Thymus (tissue), 11 donors: ENCODE measurements around the gene SEC61B. TPM values are rescaled to one million over a fixed set of nuclear protein-coding genes. Genes with fewer than 3 reads are reported as not detected.
A peak's percentile ranks its signal among the peaks of the same experiment; 100 is the strongest.
"Not testable (repeated sequence)": the region's sequence is repeated elsewhere in the genome, so short reads cannot be mapped to it uniquely, and the experiment has no call there.

Experiments
- DNase-seq, 9 donors: peaks; one replicate each; pipeline ENCODE4 v3.0.0-alpha.2; 2013; ENCODE audit warnings: low spot score in 9 of 9, low read depth in 6 of 9, missing footprints in 1 of 9
- H3K27ac ChIP-seq, 2 donors: one replicate each; pipeline ENCODE4 v1.5.1; 2013; ENCODE audit warnings: control low read depth in 1 of 2, low read depth in 1 of 2, low read length in 1 of 2, mild to moderate bottlenecking in 1 of 2, moderate library complexity in 1 of 2
- H3K27me3 ChIP-seq, 2 donors: one replicate each; pipeline ENCODE4 v1.5.1; 2013; ENCODE audit warnings: low read length in 1 of 2; ENCODE audit not compliant: control insufficient read depth in 2 of 2, insufficient read depth in 1 of 2
- H3K36me3 ChIP-seq, 2 donors: one replicate each; pipeline ENCODE4 v1.5.1; 2013; ENCODE audit warnings: low read length in 1 of 2, mild to moderate bottlenecking in 1 of 2, moderate library complexity in 1 of 2; ENCODE audit not compliant: control insufficient read depth in 2 of 2, insufficient read depth in 2 of 2
- H3K4me1 ChIP-seq, 2 donors: one replicate each; pipeline ENCODE4 v1.5.1; 2013; ENCODE audit warnings: low read length in 2 of 2; ENCODE audit not compliant: control insufficient read depth in 2 of 2, insufficient read depth in 2 of 2
- H3K4me3 ChIP-seq, 2 donors: one replicate each; pipeline ENCODE4 v1.5.1; 2013; ENCODE audit warnings: low read length in 2 of 2, control low read depth in 1 of 2, mild to moderate bottlenecking in 1 of 2
- H3K9me3 ChIP-seq, 2 donors: one replicate each; pipeline ENCODE4 v1.5.1; 2013; ENCODE audit warnings: low read length in 1 of 2, mild to moderate bottlenecking in 1 of 2; ENCODE audit not compliant: control insufficient read depth in 2 of 2, insufficient read depth in 1 of 2
- WGBS: extraction: QIAGEN DNeasy Blood & Tissue Kit; methylation state at CpG from one replicate; pipeline ENCODE4 v1.1.7; 2013; 5-methylcytosine and 5-hydroxymethylcytosine counted together
- polyA plus RNA-seq: library from polyadenylated mRNA; stranded (reverse); fragments of 200-250 nt; gene quantifications from one replicate; pipeline ENCODE4 v1.2.3, GENCODE V29; 2013
- total RNA-seq: library from RNA; stranded (reverse); fragments of 120-200 nt; gene quantifications from one replicate; pipeline ENCODE4 v1.2.4, GENCODE V29; 2013
- donor health status: healthy.

SEC61B gene
- total and polyA plus RNA-seq, 2 donors: 197 to 340 TPM

GRCh38 chr9:99224445-99224844 lies 2.4 kb downstream of the SEC61B start:
- Histone ChIP-seq H3K4me3 (no peak overlapping the region), H3K4me1 (peaks cover 14 to 24% of the 10 kb centered on the region in 2 donors), H3K36me3 (peaks cover 22 to 50% of the 10 kb centered on the region in 2 donors)

DNA sequence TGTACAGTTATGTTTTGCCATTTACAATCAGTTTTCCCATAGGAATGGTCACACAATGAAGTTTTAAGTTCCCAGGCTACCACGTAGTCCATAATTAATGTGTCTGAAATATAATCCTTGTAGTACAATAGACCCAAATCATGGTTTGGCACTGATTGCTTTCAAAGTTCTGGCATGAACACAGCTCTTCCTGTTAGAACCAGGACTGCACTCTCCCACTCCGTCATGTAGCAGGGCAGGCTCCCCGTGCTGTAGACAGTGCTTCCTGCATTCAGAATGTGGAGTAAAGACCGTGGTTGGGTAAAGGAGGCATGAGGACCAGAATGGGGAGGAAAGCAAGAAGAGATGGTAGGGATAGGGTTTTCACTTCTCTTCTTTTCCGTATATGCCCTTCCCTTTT lies 4.0 kb downstream of the SEC61B start:
- no peaks in the 10 kb centered on the region for H3K27me3 ChIP-seq
- peaks cover 7 to 14% of the 10 kb centered on the region in 2 donors for H3K4me1 ChIP-seq
- WGBS: 94% methylated on average over 5 of the region's 5 CpGs
- H3K9me3 ChIP-seq: no peaks in the 10 kb centered on the region
- no peak for DNase-seq
- H3K27ac ChIP-seq: no peak overlapping the region
- H3K36me3 ChIP-seq: peaks cover 23 to 62% of the 10 kb centered on the region in 2 donors
- H3K4me3 ChIP-seq: no peak overlapping the region

More at GRCh38 chr9:99224445-99224844, 2.4 kb downstream of the SEC61B start:
- DNase-seq: no peak
- no peaks in the 10 kb centered on the region for H3K9me3 ChIP-seq
- WGBS: 99% methylated on average over 2 of the region's 2 CpGs
- H3K27ac ChIP-seq: no peak overlapping the region
- H3K27me3 ChIP-seq: no peaks in the 10 kb centered on the region

GRCh38 chr9:99230206-99230605 lies 8.1 kb downstream of the SEC61B start:
- no peaks in the 10 kb centered on the region for H3K9me3 ChIP-seq
- peaks cover 19 to 65% of the 10 kb centered on the region in 2 donors for H3K36me3 ChIP-seq
- H3K4me3 ChIP-seq: no peak overlapping the region
- H3K27me3 ChIP-seq: no peaks in the 10 kb centered on the region
- H3K4me1 ChIP-seq: peaks cover 19 to 20% of the 10 kb centered on the region in 2 donors
- no peak for DNase-seq
- H3K27ac ChIP-seq: no peak overlapping the region
- WGBS: 99% methylated on average over 3 of the region's 3 CpGs

DNA sequence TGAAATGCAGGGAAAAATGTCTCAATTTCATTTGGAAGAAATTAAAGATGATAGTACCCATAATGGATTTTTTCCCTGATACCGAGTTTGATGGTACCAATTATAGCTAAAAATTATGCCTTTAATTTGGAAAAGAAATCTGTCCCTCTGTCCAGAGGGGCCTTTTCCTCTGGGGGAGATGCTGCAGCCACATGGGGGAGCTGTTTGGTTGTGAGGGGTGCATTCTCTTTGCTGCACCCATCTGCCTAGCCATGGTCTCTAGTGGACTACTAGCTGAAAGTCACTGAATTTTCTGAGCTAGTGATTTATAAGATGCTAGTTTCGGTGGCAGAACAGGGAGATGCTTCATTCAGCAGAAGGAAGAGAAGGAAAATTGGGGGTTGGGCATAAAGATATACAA lies 9.6 kb downstream of the SEC61B start:
- peak in 5 of 9 donors; percentile 37 to 74 (median 55) for DNase-seq
- Histone ChIP-seq H3K4me1 (peaks cover 26 to 35% of the 10 kb centered on the region in 2 donors), H3K4me3 (no peak overlapping the region), H3K27me3 (no peaks in the 10 kb centered on the region), H3K27ac (no peak overlapping the region), H3K9me3 (no peaks in the 10 kb centered on the region), H3K36me3 (peaks cover 16 to 51% of the 10 kb centered on the region in 2 donors)
- 95% methylated on average over 2 of the region's 2 CpGs for WGBS

DNA sequence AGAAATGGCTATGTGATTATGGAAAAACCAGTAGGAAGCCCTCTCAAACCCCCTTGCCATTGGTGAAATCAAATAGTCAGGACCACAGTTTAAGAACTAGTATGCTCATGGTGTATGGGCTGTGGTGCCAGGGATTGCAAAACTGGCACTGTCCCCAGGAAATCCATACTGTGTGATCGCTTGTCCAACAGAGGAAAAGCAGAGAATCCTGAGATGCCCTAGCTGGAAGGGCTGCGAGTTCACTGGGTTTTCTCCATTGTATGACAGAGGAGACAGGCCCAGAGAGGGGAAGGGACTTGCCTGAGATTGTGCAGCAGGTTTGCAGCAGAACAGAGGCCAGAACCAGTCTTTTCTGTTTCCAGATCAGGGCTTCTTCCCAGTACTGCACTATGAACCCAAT lies 12.5 kb downstream of the SEC61B start:
- Histone ChIP-seq H3K27me3 (no peaks in the 10 kb centered on the region), H3K9me3 (no peaks in the 10 kb centered on the region), H3K4me1 (peaks cover 48 to 59% of the 10 kb centered on the region in 2 donors), H3K27ac (peak overlapping the region in 1 of 2 donors; percentile 88), H3K36me3 (peaks cover 3 to 30% of the 10 kb centered on the region in 2 donors), H3K4me3 (no peak overlapping the region)
- WGBS: 98% methylated on average over 2 of the region's 2 CpGs
- no peak for DNase-seq

- Histone ChIP-seq H3K36me3 (peaks cover 3 to 28% of the 10 kb centered on the region in 2 donors), H3K4me3 (no peak overlapping the region), H3K27me3 (no peaks in the 10 kb centered on the region), H3K9me3 (no peaks in the 10 kb centered on the region), H3K27ac (peak overlapping the region; percentile 43 to 88), H3K4me1 (peaks cover 53 to 63% of the 10 kb centered on the region in 2 donors)
- no peak for DNase-seq
Observed at GRCh38 chr9:99235069-99235468, 13.0 kb downstream of the SEC61B start.

DNA sequence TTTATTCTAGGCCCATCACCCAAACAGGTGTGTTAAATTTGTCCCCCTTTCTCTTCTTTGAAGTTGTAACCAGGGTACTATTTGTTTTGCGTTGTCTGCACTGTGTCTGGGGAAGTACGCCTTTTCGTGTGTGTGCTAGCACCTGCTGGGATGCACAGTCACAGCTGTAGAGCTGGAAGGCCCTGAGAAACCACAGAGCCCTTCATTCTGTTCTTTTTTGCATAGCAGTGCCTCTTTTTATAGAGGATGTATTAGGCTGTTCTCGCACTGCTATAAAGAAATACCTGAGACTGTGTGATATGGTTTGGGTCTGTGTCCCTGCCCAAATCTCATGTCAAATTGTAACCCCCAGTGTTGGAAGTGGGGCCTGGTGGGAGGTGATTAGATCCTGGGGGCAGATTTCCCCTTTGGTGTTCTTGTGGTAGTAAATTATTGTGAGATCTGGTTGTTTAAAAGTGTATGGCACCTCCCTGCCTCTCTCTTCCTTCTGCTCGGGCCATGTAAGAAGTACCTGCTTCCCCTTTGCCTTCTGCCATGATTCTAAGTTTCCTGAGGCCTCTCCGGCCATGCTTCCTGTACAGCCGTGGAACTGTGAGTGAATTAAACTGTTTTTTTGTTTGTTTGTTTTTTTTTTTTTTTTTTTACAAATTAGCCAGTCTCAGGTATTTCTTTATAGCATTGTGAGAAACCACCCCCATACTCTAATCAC lies 14.0 kb downstream of the SEC61B start:
- peaks cover 55 to 69% of the 10 kb centered on the region in 2 donors for H3K4me1 ChIP-seq
- WGBS: 7% methylated on average over 7 of the region's 7 CpGs
- H3K27me3 ChIP-seq: no peaks in the 10 kb centered on the region
- peak overlapping the region in 1 of 2 donors; percentile 15 for H3K4me3 ChIP-seq
- no peaks in the 10 kb centered on the region for H3K9me3 ChIP-seq
- peak in 8 of 9 donors; percentile 51 to 91 (median 79) for DNase-seq
- peak overlapping the region; percentile 86 to 88 for H3K27ac ChIP-seq
- peaks cover 7 to 18% of the 10 kb centered on the region in 2 donors for H3K36me3 ChIP-seq

- peak overlapping the region; percentile 86 to 88 for H3K27ac ChIP-seq
- no peak for DNase-seq
- no peaks in the 10 kb centered on the region for H3K27me3 ChIP-seq
- no peaks in the 10 kb centered on the region for H3K9me3 ChIP-seq
- peaks cover 55 to 66% of the 10 kb centered on the region in 2 donors for H3K4me1 ChIP-seq
- no peak overlapping the region for H3K4me3 ChIP-seq
- H3K36me3 ChIP-seq: peaks cover 7 to 11% of the 10 kb centered on the region in 2 donors
Observed at GRCh38 chr9:99237356-99237755, 15.3 kb downstream of the SEC61B start.

GRCh38 chr9:99237849-99238248 lies 15.8 kb downstream of the SEC61B start:
- WGBS: 97% methylated on average over 4 of the region's 4 CpGs
- H3K36me3 ChIP-seq, H3K27me3 ChIP-seq, H3K9me3 ChIP-seq, H3K4me3 ChIP-seq, DNase-seq: not testable (repeated sequence)
- peaks cover 53 to 63% of the 10 kb centered on the region in 2 donors for H3K4me1 ChIP-seq
- peak overlapping the region in 1 of 2 donors; percentile 88 for H3K27ac ChIP-seq
